Right atrium auricular region (tissue), 2 donors: ENCODE data around the gene STARD13. TPM values are rescaled to one million over a fixed set of nuclear protein-coding genes. Genes with fewer than 3 reads are reported as not detected.

Experiments
- DNase-seq: peaks from one replicate; pipeline ENCODE4 v3.0.0-alpha.2; 2019; ENCODE audit warnings: low spot score
- H3K27ac ChIP-seq, 2 donors: fragments of 200-600 bp; sonication (generic); 1 replicate in 1 of 2; 2 replicates in 1 of 2; pipeline ENCODE4 v1.5.1; 2016 to 2019
- H3K27me3 ChIP-seq, 2 donors: fragments of 200-600 bp; sonication (generic); one replicate each; pipeline versions ENCODE4 v1.5.1 to v1.6.0; 2017 to 2019
- H3K36me3 ChIP-seq: fragments of 200-600 bp; sonication (generic); one replicate; pipeline ENCODE4 v1.5.1; 2016
- H3K4me1 ChIP-seq, 2 donors: fragments of 200-600 bp; sonication (generic); one replicate each; pipeline versions ENCODE4 v1.5.1 to v1.6.0; 2017 to 2019
- H3K4me3 ChIP-seq, 2 donors: fragments of 200-600 bp; sonication (generic); 1 replicate in 1 of 2; 2 replicates in 1 of 2; pipeline ENCODE4 v1.5.1; 2017 to 2019; ENCODE audit warnings: mild to moderate bottlenecking in 1 of 2, moderate library complexity in 1 of 2
- H3K9me3 ChIP-seq, 2 donors: fragments of 200-600 bp; sonication (generic); one replicate each; pipeline ENCODE4 v1.5.1; 2019
- total RNA-seq, 2 donors: library from RNA; depleted of rRNA; stranded (reverse); fragments of >200 nt; gene quantifications; one replicate each; pipeline ENCODE4 v1.1.0, GENCODE V29; 2016
- TF ChIP-seq, protein P1 (sequence below), 2 donors: fragments of 200-600 bp; sonication (generic); IDR thresholded peaks; one replicate each; pipeline ENCODE4 v1.5.1; 2019; ENCODE audit warnings: antibody characterized with exemption in 2 of 2

Gene STARD13
- total RNA-seq, 2 donors from 2014 or later: 21.6 to 23.3 TPM

DNA sequence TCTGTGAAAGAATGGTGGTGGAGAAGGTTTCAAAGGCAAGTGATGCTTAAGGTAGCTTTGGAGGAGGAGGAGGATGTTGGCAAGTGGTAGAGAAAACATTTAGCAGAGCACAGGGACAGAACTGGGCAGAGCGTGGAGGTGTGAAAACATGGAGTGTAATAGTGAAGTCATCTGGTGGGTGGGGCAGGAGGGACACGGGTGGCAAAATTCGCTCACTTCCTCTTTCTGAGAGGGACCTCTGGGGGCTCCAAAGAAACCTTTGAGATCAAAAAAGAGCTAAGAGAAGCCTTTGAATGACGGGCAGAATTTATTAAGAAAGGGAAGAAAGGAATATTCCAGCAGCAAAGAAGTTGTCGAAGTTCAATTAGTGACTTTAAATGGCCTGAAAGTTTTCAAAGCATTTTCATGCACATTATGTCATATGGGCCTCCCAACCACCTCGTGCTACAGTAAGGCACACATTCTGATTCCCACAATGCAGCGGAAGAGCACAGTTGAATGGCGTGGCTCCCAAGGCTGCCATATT, 82.8 kb downstream of the STARD13 start:
- TF ChIP-seq, protein P1, sequence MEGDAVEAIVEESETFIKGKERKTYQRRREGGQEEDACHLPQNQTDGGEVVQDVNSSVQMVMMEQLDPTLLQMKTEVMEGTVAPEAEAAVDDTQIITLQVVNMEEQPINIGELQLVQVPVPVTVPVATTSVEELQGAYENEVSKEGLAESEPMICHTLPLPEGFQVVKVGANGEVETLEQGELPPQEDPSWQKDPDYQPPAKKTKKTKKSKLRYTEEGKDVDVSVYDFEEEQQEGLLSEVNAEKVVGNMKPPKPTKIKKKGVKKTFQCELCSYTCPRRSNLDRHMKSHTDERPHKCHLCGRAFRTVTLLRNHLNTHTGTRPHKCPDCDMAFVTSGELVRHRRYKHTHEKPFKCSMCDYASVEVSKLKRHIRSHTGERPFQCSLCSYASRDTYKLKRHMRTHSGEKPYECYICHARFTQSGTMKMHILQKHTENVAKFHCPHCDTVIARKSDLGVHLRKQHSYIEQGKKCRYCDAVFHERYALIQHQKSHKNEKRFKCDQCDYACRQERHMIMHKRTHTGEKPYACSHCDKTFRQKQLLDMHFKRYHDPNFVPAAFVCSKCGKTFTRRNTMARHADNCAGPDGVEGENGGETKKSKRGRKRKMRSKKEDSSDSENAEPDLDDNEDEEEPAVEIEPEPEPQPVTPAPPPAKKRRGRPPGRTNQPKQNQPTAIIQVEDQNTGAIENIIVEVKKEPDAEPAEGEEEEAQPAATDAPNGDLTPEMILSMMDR (IDR thresholded peaks at IDR 0.05): no peak
- Histone ChIP-seq H3K9me3 (no peaks in the 10 kb centered on the region), H3K4me1 (peaks cover 0 to 85% of the 10 kb centered on the region in 2 donors), H3K4me3 (no peak overlapping the region), H3K27ac (peak overlapping the region in 1 of 2 donors; percentile 37), H3K36me3 (no peaks in the 10 kb centered on the region), H3K27me3 (no peaks in the 10 kb centered on the region)
- DNase-seq: no peak

DNA sequence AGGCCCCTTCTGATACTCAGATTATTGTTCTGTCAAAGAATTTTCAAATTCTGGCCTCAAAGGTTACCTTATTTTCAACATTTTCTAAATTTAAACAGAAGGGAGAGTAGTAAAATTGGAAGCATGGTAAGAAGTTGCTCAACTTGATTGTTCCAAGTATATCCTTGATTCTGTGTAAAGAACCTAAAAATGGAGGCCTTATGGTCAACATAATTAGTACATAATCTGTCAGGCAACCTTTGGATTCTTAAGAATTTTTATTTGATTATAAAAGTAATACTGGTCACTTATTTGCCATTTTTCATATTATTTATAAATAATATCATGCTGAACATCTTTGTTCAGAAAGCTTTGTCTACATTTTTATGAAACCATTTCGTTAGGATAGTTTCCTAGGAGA, 83.9 kb downstream of the STARD13 start:
- no peak overlapping the region for H3K27ac ChIP-seq
- H3K4me1 ChIP-seq: peaks cover 0 to 83% of the 10 kb centered on the region in 2 donors
- no peaks in the 10 kb centered on the region for H3K9me3 ChIP-seq
- no peaks in the 10 kb centered on the region for H3K27me3 ChIP-seq
- no peak overlapping the region for H3K4me3 ChIP-seq
- TF ChIP-seq, protein P1 (IDR thresholded peaks at IDR 0.05): no peak
- H3K36me3 ChIP-seq: no peaks in the 10 kb centered on the region
- DNase-seq: no peak

DNA sequence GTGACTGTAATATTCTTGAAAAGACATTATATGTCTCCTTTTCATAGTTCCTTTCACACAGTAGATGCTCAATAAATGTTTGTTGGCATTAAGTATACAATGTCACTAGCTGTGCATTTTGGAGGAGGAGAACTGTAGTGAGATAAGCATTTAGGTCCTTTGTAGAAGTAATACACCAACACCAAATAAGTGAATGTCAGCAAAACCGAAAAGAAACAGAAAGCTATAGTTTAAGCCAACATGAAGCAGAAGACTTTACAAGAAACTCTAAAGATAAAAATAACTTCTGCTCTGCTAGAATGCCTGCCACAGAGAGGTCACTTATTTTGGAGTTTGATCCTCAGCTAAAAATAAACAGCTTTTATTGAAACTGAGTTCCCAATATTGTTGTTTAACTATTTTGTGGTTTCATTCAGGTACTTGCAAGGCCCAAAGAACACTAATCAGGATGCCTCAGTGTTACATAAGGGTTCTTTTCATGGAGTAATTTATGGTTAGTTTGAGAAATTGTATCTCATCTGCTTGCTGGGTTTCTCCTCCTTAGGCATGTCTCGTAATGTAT, 86.2 kb downstream of the STARD13 start:
- H3K27me3 ChIP-seq: no peaks in the 10 kb centered on the region
- H3K9me3 ChIP-seq: no peaks in the 10 kb centered on the region
- H3K27ac ChIP-seq: peak overlapping the region; percentile 2 to 14
- no peak overlapping the region for H3K4me3 ChIP-seq
- no peak for DNase-seq
- TF ChIP-seq, protein P1 (IDR thresholded peaks at IDR 0.05): no peak
- peaks cover 0 to 83% of the 10 kb centered on the region in 2 donors for H3K4me1 ChIP-seq
- H3K36me3 ChIP-seq: no peaks in the 10 kb centered on the region

DNA sequence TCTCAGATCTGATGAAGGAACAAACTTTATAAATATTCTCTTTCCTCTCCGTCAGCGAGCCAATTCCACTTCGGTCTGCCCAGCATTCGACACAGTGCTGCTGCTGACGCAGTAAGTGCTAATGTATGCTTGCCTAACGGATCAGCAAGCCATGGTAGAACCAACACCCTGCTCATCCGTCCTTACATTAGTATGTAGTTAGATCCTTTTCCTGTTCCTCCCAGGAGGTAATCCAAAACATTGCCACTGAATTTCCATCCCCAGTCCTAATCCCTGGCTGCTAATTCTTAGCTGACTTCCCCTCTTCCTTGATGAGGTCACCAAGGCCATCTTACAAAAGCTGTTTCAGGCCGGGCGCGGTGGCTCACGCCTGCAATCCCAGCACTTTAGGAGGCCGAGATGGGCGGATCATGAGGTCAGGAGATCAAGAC, 88.0 kb downstream of the STARD13 start:
- peaks cover 0 to 82% of the 10 kb centered on the region in 2 donors for H3K4me1 ChIP-seq

DNA sequence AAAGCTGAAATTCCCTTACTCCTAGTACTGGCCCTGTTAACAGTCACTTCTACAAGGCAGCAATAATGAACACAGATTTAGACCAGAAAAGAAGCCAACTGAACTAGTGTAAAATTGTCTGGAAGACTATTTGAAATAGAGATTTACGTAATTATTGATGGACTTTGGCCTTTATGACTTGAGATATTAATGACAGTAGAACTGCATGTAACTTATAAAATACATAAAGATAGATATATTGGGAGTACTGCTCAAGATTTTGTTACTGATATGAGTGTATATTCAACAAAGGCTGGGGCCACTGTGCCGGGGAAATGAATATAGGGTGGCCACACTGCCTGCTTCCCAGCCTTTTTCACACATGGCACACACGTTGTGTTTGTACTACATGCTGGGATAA, 88.8 kb downstream of the STARD13 start:
- Histone ChIP-seq H3K27me3 (no peaks in the 10 kb centered on the region), H3K36me3 (no peaks in the 10 kb centered on the region), H3K9me3 (no peaks in the 10 kb centered on the region), H3K4me3 (no peak overlapping the region), H3K27ac (no peak overlapping the region), H3K4me1 (peaks cover 0 to 77% of the 10 kb centered on the region in 2 donors)
- TF ChIP-seq, protein P1 (IDR thresholded peaks at IDR 0.05): no peak
- DNase-seq: no peak

More for the DNA sequence above, 88.0 kb downstream of the STARD13 start:
- TF ChIP-seq, protein P1 (IDR thresholded peaks at IDR 0.05): no peak
- H3K27ac ChIP-seq: no peak overlapping the region
- no peak overlapping the region for H3K4me3 ChIP-seq
- no peaks in the 10 kb centered on the region for H3K27me3 ChIP-seq
- no peaks in the 10 kb centered on the region for H3K9me3 ChIP-seq
- no peak for DNase-seq
- H3K36me3 ChIP-seq: no peaks in the 10 kb centered on the region
